Measurements from ENCODE around the gene GRIN2D.
"Not testable (repeated sequence)": the region's sequence is repeated elsewhere in the genome, so short reads cannot be mapped to it uniquely, and the experiment has no call there.

The GRIN2D gene

DNA sequence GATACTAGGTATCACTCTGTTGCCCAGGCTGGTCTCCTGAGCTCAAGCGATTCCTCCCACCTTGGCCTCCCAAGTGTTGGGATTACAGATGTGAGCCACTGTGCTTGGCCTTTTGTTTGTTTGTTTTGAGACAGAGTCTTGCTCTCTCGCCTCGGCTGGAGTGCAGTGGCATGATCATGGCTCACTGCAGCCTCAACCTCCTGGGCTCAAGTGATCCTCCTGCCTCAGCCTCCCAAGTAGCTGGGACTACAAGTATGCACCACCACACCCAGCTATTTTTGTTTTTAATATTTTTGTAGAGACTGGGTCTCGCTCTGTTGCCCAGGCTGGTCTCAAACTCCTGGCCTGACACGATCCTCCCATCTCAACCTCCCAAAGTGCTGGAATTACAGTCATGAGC is 21.7 kb upstream of the GRIN2D start:
- FAIRE-seq = not testable (repeated sequence)

DNA sequence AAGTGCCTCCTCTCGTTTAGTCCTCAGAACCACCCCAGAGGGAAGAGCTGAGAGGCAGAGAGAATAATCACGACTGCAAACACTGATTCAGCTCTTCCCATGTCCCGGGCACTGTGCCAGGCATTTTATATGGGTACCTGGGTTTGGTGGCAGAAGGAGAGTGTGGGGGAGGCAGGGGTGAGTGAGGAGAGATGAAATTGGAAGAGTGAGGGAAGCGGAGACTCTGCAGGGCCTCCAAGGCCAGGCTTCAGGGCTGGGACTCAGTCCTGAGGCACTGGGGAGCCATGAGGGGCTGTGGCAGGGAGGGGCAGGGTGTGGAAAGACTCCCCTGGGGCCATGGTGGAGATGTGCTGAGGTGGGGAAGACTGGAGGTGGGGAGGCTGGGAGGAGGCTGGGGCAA is 20.6 kb upstream of the GRIN2D start:
- no peak for FAIRE-seq

DNA sequence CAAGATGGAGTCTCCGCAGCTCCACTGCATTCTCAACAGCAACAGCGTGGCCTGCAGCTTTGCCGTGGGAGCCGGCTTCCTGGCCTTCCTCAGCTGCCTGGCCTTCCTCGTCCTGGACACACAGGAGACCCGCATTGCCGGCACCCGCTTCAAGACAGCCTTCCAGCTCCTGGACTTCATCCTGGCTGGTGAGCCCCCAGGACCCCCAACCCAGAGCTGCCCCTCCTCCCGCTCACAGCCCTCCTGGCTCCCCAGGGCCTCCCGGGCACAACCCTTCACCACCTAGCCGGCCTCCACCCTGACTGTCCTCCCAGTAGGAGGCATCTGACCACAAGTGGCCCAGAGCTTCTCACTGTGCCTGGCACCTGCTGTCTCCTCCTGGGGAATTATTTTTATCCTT is 19.9 kb upstream of the GRIN2D start:
- FAIRE-seq = no peak

DNA sequence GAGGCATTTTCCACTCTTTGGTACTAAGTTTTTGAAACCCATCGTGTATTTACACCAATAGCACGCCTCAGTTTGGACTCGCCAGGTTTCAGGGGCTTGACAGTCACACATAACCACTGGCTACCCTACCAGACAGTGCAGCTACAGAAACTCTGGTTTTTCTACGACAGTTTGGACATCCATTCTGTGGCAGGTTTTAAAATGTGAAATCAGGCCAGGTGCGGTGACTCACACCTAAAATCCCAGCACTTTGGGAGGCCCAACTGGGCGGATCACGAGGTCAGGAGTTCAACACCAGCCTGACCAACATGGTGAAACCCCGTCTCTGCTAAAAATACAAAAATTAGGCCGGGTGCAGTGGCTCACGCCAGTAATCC is 15.3 kb upstream of the GRIN2D start:
- FAIRE-seq = no peak

DNA sequence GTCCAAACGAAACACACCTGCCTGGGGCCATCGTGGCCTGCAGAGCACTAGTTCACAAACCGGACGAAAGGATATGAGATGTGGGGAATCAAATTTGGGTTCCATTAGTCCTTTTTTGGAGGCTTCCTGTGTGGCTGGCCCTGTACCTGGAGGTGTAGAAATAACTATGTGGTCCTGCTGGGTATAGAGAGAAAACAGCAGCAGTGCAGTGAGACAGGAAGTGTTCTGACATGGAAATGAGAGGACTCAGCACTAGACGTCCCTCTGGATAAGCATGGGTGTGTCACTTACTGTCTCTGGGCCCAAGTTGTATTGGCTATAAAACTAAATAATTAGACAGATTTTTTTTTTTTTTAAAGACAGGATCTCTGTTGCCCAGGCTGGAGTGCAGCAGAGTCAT is 14.4 kb upstream of the GRIN2D start:
- no peak for FAIRE-seq

DNA sequence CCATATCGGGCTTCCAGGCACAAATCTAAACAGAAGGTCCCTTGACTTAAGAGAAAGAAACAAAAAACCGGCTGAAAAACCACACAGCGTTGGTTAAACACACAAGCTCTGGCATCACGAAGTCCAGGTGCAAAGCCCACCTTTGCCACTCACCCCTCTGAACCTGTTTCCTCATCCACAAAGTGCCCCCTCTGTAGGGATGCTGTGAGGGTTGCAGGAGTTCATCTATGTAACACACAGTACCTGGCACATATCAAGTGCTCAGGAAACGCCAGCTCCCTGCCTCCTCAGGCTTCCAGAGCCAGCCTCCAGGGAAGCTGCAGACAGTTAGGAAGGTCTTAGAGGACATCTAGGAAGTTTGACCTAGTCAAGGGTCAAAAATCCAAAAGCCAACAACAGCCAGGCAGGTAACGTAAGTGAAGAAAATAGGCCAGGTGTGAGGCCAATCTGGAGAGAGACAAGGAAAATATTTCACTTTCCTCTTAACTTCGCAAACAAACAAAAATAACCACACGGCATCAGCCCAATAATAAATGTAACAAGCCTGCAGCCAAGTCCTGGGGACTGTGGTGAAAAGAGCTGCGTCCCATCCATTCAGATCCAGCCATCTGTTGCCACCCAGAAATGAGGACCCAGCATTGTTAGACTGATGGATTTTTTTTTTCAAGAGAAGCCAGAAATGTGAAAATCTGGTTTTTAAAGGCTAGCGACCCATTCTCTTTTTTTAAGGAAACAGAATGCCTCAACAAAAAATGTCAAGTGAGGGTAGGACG is 12.1 kb upstream of the GRIN2D start:
- no peak for FAIRE-seq

DNA sequence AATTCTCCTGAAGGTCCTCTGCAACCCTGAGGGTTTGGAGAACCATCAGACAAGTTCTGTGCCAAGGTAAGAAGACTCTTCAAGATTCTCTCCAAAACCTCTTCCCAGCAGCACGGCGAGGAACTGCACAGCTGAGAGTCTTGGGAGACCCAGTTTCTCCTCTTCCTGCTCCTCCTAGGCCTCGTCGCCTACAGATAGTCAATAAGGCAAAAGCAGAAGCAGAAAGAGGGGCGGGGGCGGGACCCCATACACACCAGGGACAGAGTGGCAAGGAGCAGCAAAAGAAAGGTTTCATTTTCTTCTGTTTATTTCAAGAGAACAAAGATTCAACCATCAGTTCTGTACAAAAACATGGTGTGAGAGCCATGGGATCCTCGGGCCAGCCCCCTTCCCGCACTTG is 11.2 kb upstream of the GRIN2D start:
- FAIRE-seq = no peak

DNA sequence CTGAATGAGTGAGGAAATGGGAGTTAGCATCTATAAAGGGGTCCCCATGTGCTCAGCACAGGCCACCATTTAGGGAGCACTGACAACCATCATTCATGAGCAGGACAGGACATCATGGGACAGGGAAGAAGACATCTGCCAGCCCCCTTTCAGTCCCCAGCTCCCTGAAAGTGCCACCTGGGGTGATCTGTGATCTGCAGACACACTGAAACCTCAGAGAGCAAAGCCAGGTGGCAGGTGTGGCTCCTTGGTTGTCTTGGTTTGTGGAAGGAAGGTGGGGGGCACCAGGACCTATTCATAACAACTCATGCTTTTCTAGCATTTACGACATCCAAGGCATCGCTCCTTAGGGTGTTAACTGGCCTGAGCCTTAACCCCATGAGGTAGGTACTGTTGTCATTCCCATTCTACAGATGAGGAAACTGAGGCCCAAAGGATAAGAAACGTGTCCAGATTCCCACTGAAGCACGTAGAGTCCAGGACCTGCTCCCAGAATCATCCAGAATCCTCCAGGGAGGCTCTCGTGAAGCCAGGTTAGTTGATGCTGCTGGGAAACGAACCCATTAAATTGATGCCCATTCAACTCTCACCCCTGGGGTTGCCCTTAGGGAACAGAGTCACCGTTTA is 7.9 kb upstream of the GRIN2D start:
- FAIRE-seq = no peak

DNA sequence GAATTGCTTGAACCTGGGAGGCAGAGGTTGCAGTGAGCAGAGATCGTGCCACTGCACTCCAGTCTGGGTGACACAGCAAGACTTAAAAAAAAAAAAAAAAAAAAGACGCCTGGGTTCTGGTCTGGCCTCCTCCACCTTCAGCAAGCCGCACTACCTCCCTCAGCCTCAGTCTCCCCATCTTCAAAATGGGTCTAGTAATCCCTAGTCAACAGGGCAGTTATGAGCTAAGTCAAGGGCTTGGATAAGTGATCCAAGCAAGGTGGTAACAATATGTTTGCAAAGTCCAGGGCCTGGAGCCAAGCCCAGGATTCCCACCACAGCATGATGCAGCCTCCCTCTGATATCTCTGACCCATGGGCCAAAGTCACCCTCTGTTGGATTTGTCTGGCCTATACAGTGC is 6.5 kb upstream of the GRIN2D start:
- no peak for FAIRE-seq

DNA sequence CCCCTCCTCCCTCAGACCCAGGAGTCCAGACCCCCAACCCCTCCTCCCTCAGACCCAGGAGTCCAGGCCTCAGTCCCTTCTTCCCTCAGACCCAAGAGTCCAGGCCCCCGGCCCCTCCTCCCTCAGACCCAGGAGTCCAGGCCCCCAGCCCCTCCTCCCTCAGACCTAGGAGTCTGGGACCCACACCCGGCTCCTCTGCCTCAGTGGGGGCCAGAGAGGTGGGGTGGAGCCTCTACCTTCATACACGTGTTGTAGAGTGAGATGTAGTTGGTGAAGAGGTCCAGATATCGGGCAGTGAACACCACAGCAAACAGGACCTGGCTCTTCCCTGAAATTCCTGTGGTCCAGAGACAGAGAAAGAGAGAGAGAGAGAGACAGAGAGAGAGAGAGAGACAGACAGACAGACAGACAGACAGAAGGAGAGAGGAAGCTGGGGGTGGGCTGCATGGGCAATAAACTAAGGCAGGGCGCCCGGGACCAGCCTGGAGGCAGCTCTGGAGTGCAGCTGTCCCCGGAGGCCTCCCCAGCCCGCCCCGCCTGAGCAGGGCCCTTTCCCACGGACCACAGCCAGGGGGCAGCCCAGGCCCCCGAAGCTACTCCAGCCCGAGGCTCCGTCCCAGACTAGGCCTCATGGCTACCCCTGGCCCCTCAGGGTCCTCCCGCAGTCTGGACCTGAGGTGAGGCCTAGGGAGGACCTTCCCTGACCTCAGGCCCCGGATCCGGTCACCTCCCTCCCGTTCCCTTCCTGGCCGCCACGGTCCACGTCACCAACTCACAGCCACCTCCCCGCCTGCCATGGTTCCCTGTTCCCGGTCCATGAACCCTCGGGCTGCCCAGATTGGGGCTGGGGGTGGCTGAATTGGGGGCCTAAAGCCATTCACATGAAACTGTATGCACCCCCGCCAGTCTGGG is 3.0 kb upstream of the GRIN2D start:
- FAIRE-seq = peak; percentile 17

DNA sequence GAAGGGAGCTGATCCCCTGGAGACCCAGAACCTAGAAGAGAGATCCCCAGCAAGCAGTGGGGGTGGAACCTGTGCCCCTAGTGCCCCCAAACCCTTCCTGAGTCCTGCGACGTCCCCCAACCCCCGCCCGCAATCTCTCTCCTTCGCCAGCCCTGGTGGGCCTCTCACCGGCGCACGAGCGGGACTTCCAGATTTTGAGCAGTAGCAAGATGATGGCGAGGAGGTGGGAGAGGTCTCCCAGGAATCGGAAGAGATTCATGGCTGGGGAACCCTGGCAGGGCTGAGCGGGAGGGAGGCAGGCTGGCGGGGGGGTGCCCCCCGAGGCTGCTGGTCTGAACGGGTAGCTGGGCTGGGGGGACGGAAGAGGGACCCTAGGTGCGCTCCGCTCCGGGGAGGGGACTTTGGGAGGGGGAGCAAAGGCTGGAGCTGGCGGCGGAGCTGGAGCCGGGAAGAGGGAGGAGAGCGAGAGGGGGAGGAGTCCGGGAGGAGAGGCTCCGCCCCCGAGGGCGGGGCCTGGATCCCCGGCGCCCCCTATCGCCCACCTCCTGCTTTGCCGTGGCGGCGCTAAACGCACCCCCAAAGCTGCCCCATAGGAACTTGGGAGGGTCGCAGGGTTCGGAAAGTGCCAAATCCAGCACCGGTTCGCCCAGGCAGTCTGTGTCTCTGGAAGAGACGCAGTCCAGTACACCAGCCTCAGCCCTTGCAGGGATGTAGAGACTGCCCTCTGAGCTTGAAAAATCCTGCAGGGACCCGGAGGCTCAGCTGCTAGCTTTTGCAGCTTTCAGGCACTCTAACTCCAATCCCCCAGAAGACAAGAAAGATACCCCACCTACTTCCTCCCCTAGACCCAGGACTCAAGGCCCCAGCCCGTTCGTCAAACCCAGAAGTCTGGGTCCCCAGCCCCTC is 2.1 kb upstream of the GRIN2D start, which contains the start of gene KDELR1:
Gene KDELR1, minus strand, starts transcription at position 452 of the 906 bp plus-strand sequence. Its CDS starts 193 bp downstream, at position 259.
- FAIRE-seq = peak; percentile 88

DNA sequence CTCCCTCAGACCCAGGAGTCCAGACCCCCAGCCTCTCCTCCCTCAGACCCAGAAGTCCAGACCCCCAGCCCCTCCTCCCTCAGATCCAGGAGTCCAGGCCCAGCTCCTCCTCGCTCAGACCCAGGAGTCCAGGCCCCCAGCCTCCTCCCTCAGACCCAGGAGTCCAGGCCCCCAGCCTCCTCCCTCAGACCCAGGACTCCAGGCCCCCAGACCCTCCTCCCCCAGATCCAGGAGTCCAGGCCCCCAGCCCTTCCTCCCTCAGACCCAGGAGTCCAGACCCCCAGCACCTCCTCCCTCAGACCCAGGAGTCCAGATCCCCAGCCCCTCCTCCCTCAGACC is 1.5 kb upstream of the GRIN2D start:
- not testable (repeated sequence) for FAIRE-seq

DNA sequence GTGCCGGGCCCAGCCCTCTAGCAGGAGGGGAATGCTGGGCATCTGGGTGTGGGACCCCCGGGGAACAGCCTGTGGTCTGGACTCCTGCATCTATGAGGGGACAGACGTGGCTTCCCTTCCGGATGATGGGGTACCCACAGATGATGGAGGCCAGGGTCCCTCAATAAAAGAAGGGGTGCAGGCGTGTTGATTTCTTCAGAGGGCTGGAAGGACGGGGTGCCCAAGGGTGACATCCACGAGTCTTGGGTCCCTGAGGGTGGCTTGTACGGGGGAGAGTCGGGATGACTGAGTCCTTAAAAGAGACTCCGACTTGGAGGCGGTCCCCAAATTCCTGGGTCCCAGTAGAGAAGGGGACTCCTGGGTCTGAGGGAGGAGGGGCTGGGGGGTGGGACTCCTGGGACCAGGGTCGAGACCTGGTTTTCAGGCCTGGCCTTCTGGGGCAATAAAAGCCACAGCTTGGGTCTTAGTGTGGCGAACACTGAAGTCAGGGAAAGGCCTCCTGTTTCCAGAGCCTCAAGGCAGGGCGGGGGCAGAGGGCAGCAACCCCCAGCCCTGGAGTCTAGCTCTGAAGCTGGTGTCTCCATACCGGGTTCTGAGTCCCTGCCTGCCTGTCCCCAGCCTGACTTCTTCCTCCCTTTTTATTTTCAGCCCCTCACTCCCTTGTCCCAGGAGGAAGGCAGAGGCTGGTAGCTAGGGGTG is 459 bp upstream of the GRIN2D start:
- no peak for FAIRE-seq

DNA sequence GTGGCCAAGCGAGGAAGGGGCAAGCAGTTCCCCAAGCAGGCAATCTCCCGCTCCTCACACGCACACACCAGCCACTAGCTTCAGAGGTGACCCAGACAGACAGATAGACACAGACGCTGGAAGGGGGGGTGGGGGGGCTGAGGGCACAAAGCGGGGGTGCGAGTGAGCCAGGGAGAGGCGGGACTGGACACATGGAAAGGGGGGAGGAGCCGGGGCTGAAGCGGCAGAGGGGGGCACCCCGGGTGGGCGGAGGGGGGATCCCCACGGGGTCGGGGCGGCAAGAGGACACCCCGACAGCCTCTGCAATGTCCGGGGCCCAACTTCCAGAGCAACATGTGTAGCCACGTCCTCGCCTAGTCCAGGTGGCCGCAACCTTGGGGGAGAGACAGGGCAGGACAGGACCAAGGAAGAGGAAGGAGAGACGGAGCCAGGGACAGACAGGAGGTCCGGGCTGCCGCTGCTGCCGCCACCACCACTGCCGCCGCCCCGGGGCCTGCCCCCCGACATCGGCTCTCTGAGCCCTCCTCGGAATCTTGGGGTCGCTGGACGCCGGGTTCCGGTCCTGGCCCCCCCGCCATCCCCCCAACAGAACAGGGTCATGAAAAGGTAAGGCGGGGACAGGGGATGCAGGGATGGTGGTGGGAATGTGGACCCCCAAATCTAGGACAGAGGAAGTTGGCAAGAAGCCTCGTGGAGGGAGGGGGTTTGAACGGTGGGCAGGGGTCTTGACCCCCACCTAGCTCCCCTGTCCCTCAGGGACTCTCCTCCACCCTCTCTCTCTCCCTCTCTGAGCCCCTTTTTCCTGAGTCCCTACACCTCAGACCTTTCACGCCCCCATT is 1.1 kb downstream of the GRIN2D start:
- no peak for FAIRE-seq

DNA sequence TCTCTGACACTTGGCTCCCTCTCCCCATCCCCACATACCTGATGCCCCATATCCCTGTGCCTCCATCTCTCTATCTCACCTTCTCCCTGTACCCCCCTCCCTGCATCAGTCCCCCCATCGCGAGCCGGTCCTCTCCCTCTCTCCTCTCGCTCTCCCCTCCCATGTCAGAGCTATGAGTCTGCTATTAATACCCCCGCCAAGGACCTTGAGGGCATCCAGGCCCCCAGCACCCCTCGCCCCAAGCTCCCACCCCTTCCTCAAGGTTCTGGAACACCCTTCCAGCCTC is 1.6 kb downstream of the GRIN2D start:
- FAIRE-seq = no peak

DNA sequence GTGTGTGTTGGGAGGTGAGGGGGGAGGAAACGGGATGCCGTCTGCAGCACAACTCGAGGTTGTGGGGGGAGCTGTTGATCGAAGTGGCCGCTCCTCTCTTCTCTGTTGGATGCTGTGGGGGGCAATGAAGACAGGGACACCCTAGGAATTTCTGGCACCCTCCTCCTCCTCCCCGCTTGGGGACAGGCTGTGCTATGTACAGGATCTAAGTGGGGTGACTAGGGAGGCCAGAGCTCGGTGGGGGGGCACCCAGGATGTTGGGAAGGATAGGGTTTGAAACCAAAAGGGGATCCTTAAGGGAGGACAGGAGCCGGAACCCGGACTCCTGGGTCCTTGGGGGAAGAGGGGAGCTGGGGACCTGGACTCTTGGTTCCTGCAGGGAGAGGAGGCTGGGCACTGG is 2.0 kb downstream of the GRIN2D start:
- no peak for FAIRE-seq

DNA sequence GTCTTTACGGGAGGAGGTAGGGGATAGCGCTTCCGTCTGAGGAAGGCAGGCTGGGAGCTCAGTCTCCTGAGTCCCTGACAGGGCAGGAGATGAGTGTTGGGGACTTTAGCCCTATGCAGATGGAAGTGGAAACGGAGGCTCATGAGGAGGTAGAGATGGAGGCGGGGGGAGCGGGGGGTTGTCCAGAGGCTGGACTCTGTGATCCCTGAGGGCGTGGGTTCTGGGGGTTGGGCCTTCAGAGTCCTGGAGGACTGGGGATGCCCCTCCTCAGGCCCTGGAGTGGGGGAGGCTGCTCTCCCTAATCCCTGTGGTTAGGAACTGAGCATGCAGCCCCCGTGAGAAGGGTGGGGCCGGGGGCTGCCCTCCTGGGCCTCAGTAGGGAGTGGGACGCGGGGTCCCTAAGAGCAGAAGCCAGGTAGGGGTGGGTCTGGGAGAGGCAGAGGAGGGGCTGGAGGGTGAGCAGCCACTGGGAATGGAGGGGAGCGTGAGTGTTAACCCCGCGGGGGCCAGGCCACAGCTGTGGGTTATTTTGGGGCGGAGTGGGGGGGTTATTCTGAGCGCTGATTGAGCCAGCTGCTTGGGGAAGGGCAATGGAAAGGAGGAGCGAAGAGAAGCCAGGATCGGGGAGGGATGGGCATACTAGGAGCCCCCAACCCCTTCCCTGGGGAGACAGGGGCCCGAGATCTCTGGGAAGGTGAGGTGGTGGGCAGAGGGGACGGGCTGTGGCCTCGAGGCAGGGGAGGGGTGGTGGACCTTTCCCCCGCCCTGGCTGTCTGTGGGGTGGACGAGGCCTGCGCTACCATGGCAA is 2.8 kb downstream of the GRIN2D start:
- FAIRE-seq = no peak

DNA sequence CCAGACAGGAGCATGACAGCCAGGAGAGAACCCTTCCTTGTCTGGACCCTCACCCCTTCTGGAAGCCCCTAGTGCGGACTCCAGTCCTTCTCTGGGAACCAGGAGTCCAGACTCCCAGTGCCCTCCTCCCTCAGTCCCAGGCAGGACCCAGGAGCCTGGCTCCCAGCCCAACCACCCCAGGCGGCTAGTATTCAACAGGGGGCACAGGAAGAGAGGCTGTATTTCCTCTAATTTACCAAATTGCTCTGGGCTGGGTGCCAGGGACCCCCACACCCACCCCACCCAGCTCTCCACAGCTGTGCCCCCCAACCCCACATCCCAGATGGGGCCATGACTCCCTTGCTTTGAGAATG is 3.3 kb downstream of the GRIN2D start:
- no peak for FAIRE-seq

DNA sequence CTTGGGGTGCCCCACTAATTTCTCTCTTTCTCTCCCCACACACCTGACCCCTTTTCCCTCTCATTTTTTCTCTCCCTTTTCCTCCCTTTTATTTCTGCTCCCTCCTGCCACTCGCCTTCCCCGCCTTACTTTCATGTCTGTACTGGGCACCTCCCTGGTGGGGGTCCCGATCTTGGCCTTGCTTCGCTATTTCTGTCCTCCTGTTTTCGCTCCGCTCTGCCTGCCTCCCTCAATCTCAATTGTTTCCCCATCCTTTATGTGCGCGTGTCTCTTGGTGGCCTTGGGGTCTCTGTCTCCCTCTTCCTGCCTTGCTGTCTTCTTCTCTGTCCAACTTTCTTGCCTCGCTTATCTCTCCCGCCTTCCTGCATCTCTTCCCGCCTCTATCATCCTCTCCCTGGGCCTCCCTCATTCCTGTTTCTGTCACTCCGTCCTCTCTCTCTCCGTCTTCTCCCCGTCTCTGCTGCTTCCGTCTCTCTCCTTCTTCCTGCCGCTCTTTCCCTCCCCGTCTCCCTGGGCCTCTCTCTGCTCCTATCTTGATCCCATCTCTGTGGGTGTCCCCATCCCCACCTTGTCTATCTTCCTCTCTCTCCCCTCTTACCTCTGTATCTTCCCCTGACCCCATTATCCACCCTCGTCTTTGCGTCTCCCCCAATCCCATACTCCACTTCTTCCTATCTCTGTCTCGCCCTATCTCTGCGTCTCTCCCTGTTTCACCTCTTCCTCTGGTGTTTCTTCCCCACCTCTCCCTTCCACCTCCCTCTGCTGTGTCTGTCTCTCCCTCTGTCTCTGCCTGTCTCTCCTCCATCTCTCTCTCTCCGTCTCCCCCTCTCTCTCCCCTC is 4.0 kb downstream of the GRIN2D start:
- FAIRE-seq = no peak

DNA sequence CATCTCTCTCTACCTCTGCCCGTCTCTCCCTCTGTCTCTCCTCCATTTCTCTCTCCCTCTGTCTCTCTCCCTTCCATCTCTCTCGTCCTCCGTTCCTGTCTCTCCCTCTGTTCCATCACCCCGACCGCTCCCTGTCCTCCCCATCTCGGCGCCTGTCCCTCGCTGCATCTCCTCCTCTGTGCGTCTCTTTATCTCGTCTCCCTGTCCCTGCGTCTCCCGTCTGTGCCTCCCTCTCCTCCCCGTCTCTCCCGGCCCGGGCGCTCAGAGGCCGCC is 4.6 kb downstream of the GRIN2D start:
- no peak for FAIRE-seq
